ENCODE results near the gene IQCE.
A peak's percentile ranks its signal among the peaks of the same experiment; 100 is the strongest.

Gene IQCE

DNA sequence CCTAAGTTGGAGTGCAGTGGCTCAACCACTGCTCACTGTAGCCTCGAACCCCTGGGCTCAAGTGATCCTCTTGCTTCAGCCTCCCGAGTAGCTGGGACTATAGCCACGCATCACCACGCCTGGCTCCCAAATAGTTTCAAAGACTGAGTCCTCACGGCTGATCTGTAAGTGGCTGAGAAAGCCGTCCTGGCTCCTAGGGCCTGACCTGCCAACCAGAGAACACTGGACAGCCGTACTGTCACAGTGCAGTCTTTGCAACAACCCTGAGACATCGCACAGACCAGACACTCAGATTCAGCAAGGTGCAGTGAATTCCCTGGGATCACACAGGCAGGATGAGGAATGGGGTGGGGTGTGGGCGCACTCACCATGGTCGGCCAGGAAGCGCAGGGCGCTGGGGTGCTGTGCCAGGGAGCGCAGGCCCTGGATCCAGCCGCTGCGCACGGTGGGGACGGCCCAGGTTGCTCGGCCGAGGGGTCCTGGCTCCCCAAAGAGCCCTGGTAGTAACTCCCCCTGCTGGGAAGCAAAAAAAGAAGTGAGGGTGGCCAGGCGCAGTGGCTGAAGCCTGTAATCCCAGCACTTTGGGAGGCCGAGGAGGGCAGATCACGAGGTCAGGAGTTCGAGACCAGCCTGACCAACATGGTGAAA, 14.1 kb upstream of the IQCE start:
- TF ChIP-seq, protein P1, sequence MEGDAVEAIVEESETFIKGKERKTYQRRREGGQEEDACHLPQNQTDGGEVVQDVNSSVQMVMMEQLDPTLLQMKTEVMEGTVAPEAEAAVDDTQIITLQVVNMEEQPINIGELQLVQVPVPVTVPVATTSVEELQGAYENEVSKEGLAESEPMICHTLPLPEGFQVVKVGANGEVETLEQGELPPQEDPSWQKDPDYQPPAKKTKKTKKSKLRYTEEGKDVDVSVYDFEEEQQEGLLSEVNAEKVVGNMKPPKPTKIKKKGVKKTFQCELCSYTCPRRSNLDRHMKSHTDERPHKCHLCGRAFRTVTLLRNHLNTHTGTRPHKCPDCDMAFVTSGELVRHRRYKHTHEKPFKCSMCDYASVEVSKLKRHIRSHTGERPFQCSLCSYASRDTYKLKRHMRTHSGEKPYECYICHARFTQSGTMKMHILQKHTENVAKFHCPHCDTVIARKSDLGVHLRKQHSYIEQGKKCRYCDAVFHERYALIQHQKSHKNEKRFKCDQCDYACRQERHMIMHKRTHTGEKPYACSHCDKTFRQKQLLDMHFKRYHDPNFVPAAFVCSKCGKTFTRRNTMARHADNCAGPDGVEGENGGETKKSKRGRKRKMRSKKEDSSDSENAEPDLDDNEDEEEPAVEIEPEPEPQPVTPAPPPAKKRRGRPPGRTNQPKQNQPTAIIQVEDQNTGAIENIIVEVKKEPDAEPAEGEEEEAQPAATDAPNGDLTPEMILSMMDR (IDR thresholded peaks at IDR 0.05), result no peak
- no peak for DNase-seq (ENCODE audit: low spot score)

DNA sequence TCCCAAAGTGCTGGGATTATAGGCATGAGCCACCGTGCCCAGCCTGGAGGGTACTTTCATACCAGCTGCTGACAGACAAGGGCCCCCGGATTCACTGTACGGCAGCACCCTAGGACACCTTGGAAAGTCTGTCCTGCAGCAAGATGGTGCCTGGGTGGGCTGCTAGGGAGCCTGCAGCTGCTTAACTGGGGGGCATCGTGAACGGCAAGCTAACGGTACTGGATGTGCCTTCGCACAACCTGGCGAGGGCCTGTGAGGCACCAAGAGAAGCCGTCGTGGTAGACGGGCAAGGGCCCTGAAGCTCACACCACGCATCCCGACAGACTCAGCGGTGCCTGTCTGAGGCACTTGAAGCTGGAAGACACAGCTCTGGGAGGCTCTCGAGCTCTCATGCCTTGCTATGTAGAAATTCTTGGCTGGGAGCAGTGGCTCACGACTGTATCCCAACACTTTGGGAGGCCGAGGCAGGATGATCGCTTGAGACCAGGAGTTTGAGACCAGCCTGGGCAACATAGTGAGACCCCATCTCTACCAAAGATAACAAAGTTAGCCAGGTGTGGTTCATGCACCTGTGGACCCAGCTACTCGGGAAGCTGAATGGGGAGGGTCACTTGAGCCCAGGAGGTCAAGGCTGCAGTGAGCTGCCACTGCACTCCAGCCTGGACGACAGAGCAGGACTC, 12.9 kb upstream of the IQCE start:
- no peak overlapping the region for H3K27ac ChIP-seq
- DNase-seq (ENCODE audit: low spot score), result no peak
- H3K4me3 ChIP-seq, result no peak overlapping the region
- TF ChIP-seq, protein P1 (IDR thresholded peaks at IDR 0.05), result no peak

More for the DNA sequence above, 14.1 kb upstream of the IQCE start:
- Histone ChIP-seq H3K27ac (no peak overlapping the region), H3K4me3 (no peak overlapping the region)

DNA sequence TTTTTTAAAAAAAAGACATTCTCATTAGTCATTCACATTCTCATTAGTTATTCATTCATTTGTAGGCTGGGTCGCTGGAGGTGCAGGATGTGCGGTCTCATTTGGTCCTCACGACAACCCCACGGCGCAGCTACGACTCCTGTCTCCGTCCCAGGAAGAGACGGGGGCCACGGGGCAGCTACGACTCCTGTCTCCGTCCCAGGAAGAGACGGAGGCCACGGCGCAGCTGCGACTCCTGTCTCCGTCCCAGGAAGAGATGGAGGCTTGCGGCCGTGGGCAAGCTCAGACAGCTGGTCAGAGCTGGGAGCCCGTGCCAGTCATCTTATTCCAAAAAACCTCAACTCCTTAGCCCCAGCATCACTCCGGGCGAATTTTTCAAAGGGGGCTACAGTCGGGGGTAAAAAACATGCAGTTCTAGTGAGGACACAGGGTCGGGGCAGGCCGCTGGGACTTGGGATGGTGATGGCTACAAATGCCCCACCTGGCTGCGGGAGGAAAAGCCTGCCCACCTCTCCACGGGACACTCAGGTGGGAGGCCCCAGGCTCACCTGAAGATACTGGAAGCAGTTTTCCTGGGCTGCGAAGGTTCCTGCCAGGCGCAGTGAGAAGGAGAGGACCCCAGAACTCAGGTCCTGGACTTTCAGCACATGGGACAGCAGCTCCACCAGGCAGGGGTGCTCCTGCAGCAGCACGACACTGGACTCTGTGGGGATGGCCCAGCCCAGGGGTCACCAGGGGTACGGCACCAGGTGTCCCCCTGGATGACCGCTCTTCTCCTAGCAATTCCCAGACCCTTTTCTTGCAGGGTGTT, 11.8 kb upstream of the IQCE start:
- no peak for DNase-seq (ENCODE audit: low spot score)
- no peak overlapping the region for H3K4me3 ChIP-seq
- TF ChIP-seq, protein P1 (IDR thresholded peaks at IDR 0.05), result no peak
- H3K27ac ChIP-seq, result no peak overlapping the region

DNA sequence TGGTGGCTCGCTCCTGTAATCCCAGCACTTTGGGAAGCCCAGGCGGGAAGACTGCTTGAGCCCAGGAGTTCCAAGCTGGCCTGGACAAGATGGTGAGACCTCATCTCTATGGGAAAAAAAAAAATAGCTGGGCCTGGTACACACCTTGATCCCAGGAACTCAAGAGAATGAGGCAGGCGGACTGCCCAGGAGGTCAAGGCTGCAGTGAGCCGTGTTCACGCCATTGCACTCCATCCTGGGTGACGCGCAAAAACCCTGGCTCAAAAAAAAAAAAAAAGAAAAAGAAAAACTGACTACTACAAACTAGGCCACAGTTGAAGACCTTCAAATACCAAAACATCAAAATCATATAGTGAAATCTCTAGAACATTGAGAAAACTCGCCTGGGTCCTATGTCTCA, 7.4 kb upstream of the IQCE start:
- H3K27ac ChIP-seq, result no peak overlapping the region
- DNase-seq (ENCODE audit: low spot score), result no peak
- no peak overlapping the region for H3K4me3 ChIP-seq
- TF ChIP-seq, protein P1 (IDR thresholded peaks at IDR 0.05), result no peak

DNA sequence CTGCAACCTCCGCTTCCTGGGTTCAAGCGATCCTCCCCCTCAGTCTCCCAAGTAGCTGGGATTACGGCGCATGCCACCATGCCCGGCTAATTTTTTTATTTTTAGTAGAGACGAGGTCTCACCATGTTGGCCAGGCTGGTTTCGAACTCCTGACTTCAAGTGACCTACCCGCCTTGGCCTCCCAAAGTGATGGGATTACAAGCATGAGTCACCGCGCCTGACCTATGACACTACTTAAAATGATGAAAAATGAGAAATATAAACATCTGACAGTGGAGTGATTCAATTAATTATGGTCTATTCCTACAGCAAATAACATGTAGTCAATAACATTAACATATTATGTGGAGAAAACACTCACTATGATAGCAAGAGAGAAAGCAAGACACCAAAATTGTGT, 5.7 kb upstream of the IQCE start:
- TF ChIP-seq, protein P1 (IDR thresholded peaks at IDR 0.05), result no peak
- Histone ChIP-seq H3K27ac (no peak overlapping the region), H3K4me3 (no peak overlapping the region)
- no peak for DNase-seq (ENCODE audit: low spot score)

DNA sequence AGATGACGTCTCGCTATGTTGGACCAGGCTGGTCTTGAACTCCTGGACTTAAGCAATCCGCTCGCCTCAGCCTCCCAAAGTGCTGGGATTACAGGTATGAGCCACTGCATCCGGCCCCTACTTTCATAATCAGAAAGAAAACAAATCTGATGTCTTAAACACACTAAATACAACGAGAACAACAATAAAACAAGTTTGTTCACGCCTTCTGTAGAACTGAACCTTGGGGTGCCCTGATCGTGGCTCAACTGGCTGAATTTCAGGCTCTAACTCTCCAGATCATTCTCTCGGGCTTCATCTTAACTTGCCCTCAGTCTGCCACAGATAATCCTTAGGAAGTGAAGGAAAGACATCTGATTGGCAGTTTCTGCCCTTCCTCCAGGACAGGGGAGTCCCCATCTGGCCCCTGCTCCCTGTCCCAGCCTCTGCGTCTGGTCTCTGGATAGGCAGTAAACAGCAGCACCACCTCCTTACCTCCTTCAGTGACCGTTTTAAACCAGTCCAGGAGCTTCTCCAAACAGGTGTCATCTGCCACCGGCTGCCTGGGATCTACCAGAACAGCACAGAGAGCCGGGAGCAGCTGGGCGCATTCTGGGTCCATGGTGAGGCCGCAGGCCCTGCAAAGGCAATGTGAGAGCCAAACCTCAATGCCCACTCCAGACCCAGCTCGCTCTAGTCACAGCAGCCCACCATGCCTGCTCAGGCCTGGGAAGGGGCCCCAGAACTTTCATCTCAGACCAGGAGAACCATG, 4.8 kb upstream of the IQCE start:
- peak overlapping the region; percentile 88 for H3K4me3 ChIP-seq
- H3K27ac ChIP-seq, result no peak overlapping the region
- TF ChIP-seq, protein P1 (IDR thresholded peaks at IDR 0.05), result no peak
- no peak for DNase-seq (ENCODE audit: low spot score)
